Measurements from ENCODE around the gene DPYD.

Gene DPYD

GRCh38 chr1:97071173-97071572 lies 849.7 kb downstream of the DPYD start:
- in situ Hi-C loops (cut with MboI; ENCODE audit: low sequenced_read_pairs): no loop called here

GRCh38 chr1:97070376-97070775 lies 850.5 kb downstream of the DPYD start:
- in situ Hi-C loops (cut with MboI; ENCODE audit: low sequenced_read_pairs): no loop called here

- in situ Hi-C loops (cut with MboI; ENCODE audit: low sequenced_read_pairs): no loop called here
Observed at GRCh38 chr1:97069312-97069711, 851.5 kb downstream of the DPYD start.

GRCh38 chr1:97066860-97067259 lies 854.0 kb downstream of the DPYD start:
- in situ Hi-C loops (cut with MboI; ENCODE audit: low sequenced_read_pairs): no loop called here

- in situ Hi-C loops (cut with MboI; ENCODE audit: low sequenced_read_pairs): no loop called here
Observed at GRCh38 chr1:97063532-97063931, 857.3 kb downstream of the DPYD start.

- in situ Hi-C loops (cut with MboI; ENCODE audit: low sequenced_read_pairs): no loop called here
Observed at GRCh38 chr1:97061604-97062003, 859.2 kb downstream of the DPYD start.

GRCh38 chr1:97056386-97056785 lies 864.4 kb downstream of the DPYD start:
- in situ Hi-C loops (cut with MboI; ENCODE audit: low sequenced_read_pairs): no loop called here

- in situ Hi-C loops (cut with MboI; ENCODE audit: low sequenced_read_pairs): no loop called here
Observed at GRCh38 chr1:97053268-97053667, 867.6 kb downstream of the DPYD start.

- in situ Hi-C loops (cut with MboI; ENCODE audit: low sequenced_read_pairs): no loop called here
Observed at GRCh38 chr1:97051823-97052222, 869.0 kb downstream of the DPYD start.

GRCh38 chr1:97050506-97050905 lies 870.3 kb downstream of the DPYD start:
- in situ Hi-C loops (cut with MboI; ENCODE audit: low sequenced_read_pairs): no loop called here

- in situ Hi-C loops (cut with MboI; ENCODE audit: low sequenced_read_pairs): no loop called here
Observed at GRCh38 chr1:97047421-97047793, 873.4 kb downstream of the DPYD start.

GRCh38 chr1:97046765-97047420 lies 873.9 kb downstream of the DPYD start:
- in situ Hi-C loops (cut with MboI; ENCODE audit: low sequenced_read_pairs): no loop called here

GRCh38 chr1:97044159-97044760 lies 876.6 kb downstream of the DPYD start:
- in situ Hi-C loops (cut with MboI; ENCODE audit: low sequenced_read_pairs): no loop called here

GRCh38 chr1:97042551-97042950 lies 878.3 kb downstream of the DPYD start:
- in situ Hi-C loops (cut with MboI; ENCODE audit: low sequenced_read_pairs): no loop called here

- in situ Hi-C loops (cut with MboI; ENCODE audit: low sequenced_read_pairs): no loop called here
Observed at GRCh38 chr1:97041026-97041425, 879.8 kb downstream of the DPYD start.

- in situ Hi-C loops (cut with MboI; ENCODE audit: low sequenced_read_pairs): no loop called here
Observed at GRCh38 chr1:97038410-97038809, 882.4 kb downstream of the DPYD start.

- in situ Hi-C loops (cut with MboI; ENCODE audit: low sequenced_read_pairs): no loop called here
Observed at GRCh38 chr1:97034651-97035050, 886.2 kb downstream of the DPYD start.

- in situ Hi-C loops (cut with MboI; ENCODE audit: low sequenced_read_pairs): no loop called here
Observed at GRCh38 chr1:97033949-97034348, 886.9 kb downstream of the DPYD start.
